Loucy (cell line): Measurements from ENCODE around the gene MGMT.

Experiments used
- H2AFZ ChIP-seq: fragments of 200-600 bp; sonication (generic); 2 replicates; pipeline ENCODE4 v1.6.0; 2016; ENCODE audit warnings: antibody characterized with exemption, mild to moderate bottlenecking, low read length, moderate library complexity
- H3F3A ChIP-seq: fragments of 200-600 bp; 2 replicates; pipeline ENCODE4 v1.6.0; 2016; ENCODE audit warnings: antibody characterized with exemption, low read depth, mild to moderate bottlenecking
- H3K27me3 ChIP-seq: fragments of 200-600 bp; sonication (generic); 2 replicates; pipeline ENCODE4 v1.6.1; 2014; ENCODE audit warnings: low read length, mild to moderate bottlenecking; ENCODE audit not compliant: insufficient read depth, poor library complexity, severe bottlenecking
- H3K36me3 ChIP-seq: fragments of 200-600 bp; sonication (generic); 2 replicates; pipeline ENCODE4 v1.6.1; 2016; ENCODE audit warnings: low read length; ENCODE audit not compliant: insufficient read depth
- H3K4me1 ChIP-seq: fragments of 200-600 bp; sonication (generic); 2 replicates; pipeline ENCODE4 v1.5.1; 2014; ENCODE audit warnings: low read length, mild to moderate bottlenecking; ENCODE audit not compliant: insufficient read depth, poor library complexity, severe bottlenecking
- H3K4me2 ChIP-seq: fragments of 200-600 bp; sonication (generic); 2 replicates; pipeline ENCODE4 v1.6.0; 2014; ENCODE audit warnings: antibody characterized with exemption, low read length, low read depth, mild to moderate bottlenecking; ENCODE audit not compliant: poor library complexity, severe bottlenecking
- H3K4me3 ChIP-seq: fragments of 200-600 bp; sonication (generic); 2 replicates; pipeline ENCODE4 v1.5.1; 2014; ENCODE audit warnings: low read length, mild to moderate bottlenecking, mixed read lengths; ENCODE audit not compliant: poor library complexity, severe bottlenecking
- H3K79me2 ChIP-seq: fragments of 200-600 bp; sonication (generic); 2 replicates; pipeline ENCODE4 v1.6.1; 2014; ENCODE audit warnings: low read length; ENCODE audit not compliant: insufficient read depth
- H3K9ac ChIP-seq: fragments of 200-600 bp; sonication (generic); 2 replicates; pipeline ENCODE4 v1.6.0; 2014; ENCODE audit warnings: mild to moderate bottlenecking, low read depth, low read length, moderate library complexity; ENCODE audit not compliant: poor library complexity, severe bottlenecking
- H3K9me2 ChIP-seq: fragments of 200-600 bp; sonication (generic); replicated peaks from 2 replicates; pipeline ENCODE4 v1.6.1; 2016; ENCODE audit warnings: low read depth, low read length, mixed read lengths
- H3K9me3 ChIP-seq: fragments of 200-600 bp; sonication (generic); 2 replicates; pipeline ENCODE4 v1.6.1; 2014; ENCODE audit warnings: mild to moderate bottlenecking, antibody characterized with exemption, low read length, low read depth; ENCODE audit not compliant: insufficient read depth
- H4K20me1 ChIP-seq: fragments of 200-600 bp; sonication (generic); 2 replicates; pipeline ENCODE4 v1.6.0; 2014; ENCODE audit warnings: antibody characterized with exemption, low read length, mild to moderate bottlenecking; ENCODE audit not compliant: insufficient read depth, poor library complexity, severe bottlenecking
- EZH2phosphoT487 ChIP-seq: fragments of 200-600 bp; IDR thresholded peaks from 2 replicates; pipeline ENCODE4 v1.6.1; 2018; ENCODE audit warnings: antibody characterized with exemption, mild to moderate bottlenecking, moderate library complexity, borderline replicate concordance
- TF ChIP-seq, protein P1 (sequence below): fragments of 200-600 bp; sonication (generic); conservative IDR thresholded peaks from 2 replicates; pipeline ENCODE4 v1.5.1; 2014; ENCODE audit warnings: mild to moderate bottlenecking, antibody characterized with exemption, low read length

MGMT gene

GRCh38 chr10:129547608-129548007 is 80.6 kb downstream of the MGMT start:
- Histone ChIP-seq H3K79me2 (no peaks in the 10 kb centered on the region), H3K9me3 (no peaks in the 10 kb centered on the region)

DNA sequence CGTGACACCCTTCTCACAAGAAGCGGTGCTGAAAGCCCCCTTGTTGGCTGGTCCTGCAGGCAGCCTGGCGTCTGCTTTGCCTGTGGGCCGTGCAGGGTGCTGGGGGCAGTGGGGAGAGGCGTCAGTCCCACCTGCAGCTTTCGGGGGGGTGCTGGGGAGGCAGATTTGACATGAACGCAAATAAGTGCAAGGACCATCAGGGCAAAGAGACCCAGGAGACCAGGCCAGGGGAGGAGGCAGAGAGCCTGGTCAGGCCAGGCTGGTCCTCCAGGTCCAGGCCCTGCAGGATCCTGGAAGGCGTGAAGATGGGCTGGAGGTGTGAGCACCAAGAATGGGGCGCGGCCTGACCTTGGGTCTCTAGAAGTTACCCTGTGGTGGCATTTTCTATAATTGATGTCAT is 81.6 kb downstream of the MGMT start:
- H3K79me2 ChIP-seq: no peaks in the 10 kb centered on the region
- peaks cover 5% of the 10 kb centered on the region for H3K4me1 ChIP-seq
- TF ChIP-seq, protein P1, sequence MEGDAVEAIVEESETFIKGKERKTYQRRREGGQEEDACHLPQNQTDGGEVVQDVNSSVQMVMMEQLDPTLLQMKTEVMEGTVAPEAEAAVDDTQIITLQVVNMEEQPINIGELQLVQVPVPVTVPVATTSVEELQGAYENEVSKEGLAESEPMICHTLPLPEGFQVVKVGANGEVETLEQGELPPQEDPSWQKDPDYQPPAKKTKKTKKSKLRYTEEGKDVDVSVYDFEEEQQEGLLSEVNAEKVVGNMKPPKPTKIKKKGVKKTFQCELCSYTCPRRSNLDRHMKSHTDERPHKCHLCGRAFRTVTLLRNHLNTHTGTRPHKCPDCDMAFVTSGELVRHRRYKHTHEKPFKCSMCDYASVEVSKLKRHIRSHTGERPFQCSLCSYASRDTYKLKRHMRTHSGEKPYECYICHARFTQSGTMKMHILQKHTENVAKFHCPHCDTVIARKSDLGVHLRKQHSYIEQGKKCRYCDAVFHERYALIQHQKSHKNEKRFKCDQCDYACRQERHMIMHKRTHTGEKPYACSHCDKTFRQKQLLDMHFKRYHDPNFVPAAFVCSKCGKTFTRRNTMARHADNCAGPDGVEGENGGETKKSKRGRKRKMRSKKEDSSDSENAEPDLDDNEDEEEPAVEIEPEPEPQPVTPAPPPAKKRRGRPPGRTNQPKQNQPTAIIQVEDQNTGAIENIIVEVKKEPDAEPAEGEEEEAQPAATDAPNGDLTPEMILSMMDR: no peak
- TF ChIP-seq EZH2phosphoT487: no peak
- no peaks in the 10 kb centered on the region for H3K9me3 ChIP-seq
- H2AFZ ChIP-seq: no peak overlapping the region
- no peaks in the 10 kb centered on the region for H3K9me2 ChIP-seq
- H3K9ac ChIP-seq: no peak overlapping the region
- no peak overlapping the region for H3K4me3 ChIP-seq
- H3K27me3 ChIP-seq: no peaks in the 10 kb centered on the region
- H3F3A ChIP-seq: no peaks in the 10 kb centered on the region
- H3K4me2 ChIP-seq: no peak overlapping the region
- no peaks in the 10 kb centered on the region for H4K20me1 ChIP-seq
- no peaks in the 10 kb centered on the region for H3K36me3 ChIP-seq

More at GRCh38 chr10:129547608-129548007, 80.6 kb downstream of the MGMT start:
- Histone ChIP-seq H3F3A (no peaks in the 10 kb centered on the region), H3K9ac (no peak overlapping the region), H3K4me2 (no peak overlapping the region), H3K36me3 (no peaks in the 10 kb centered on the region), H3K9me2 (no peaks in the 10 kb centered on the region), H4K20me1 (no peaks in the 10 kb centered on the region), H2AFZ (no peak overlapping the region), H3K4me1 (peaks cover 5% of the 10 kb centered on the region), H3K27me3 (no peaks in the 10 kb centered on the region), H3K4me3 (no peak overlapping the region)
- no peak for TF ChIP-seq EZH2phosphoT487
- TF ChIP-seq, protein P1: no peak

- Histone ChIP-seq H3K9me2 (no peaks in the 10 kb centered on the region), H3K9me3 (no peaks in the 10 kb centered on the region), H3K36me3 (no peaks in the 10 kb centered on the region), H3K4me3 (no peak overlapping the region), H3K9ac (no peak overlapping the region), H3K27me3 (no peaks in the 10 kb centered on the region), H3K4me2 (no peak overlapping the region), H3K4me1 (peaks cover 5% of the 10 kb centered on the region), H2AFZ (no peak overlapping the region), H3K79me2 (no peaks in the 10 kb centered on the region), H3F3A (no peaks in the 10 kb centered on the region), H4K20me1 (no peaks in the 10 kb centered on the region)
- TF ChIP-seq, protein P1: no peak
- TF ChIP-seq EZH2phosphoT487: no peak
These were observed 83.0 kb downstream of the MGMT start for GRCh38 chr10:129550076-129550475.
